Activated CD8-positive, alpha-beta T cell treated with anti-CD3 and anti-CD28 coated beads, Interleukin-2, amount 10 ng/mL, durations not matched to agents 7 days and 5 days (primary cell): ENCODE results near the gene FANCL. TPM values are rescaled to one million over a fixed set of nuclear protein-coding genes. Genes with fewer than 3 reads are reported as not detected.
"Not testable (repeated sequence)": the region's sequence is repeated elsewhere in the genome, so short reads cannot be mapped to it uniquely, and the experiment has no call there.

ENCODE experiments used
- ATAC-seq: fragments of 150-1000 bp; cut with Tn5 transposase; one replicate; pipeline ENCODE4 v1.10.0; 2021; ENCODE audit warnings: moderate library complexity
- CTCF ChIA-PET: fragments of 350-600 bp; sonication (Branson Sonifier 250); formaldehyde crosslinking; loops from one replicate; lab custom pipeline; 2021; ENCODE audit warnings: antibody characterized with exemption; lab: Charles Lee
- POLR2A ChIA-PET: fragments of 350-600 bp; sonication (Branson Sonifier 250); formaldehyde crosslinking; loops from one replicate; lab custom pipeline; 2021; ENCODE audit warnings: antibody characterized with exemption; lab: Charles Lee
- DNase-seq: peaks from one replicate; pipeline ENCODE4 v3.0.0-alpha.2; 2020
- H3K27ac Mint-ChIP-seq: one replicate; pipeline ENCODE4 v1.8.0; 2021; ENCODE audit warnings: mild to moderate bottlenecking, mixed read lengths
- H3K27me3 Mint-ChIP-seq: one replicate; pipeline ENCODE4 v1.8.0; 2021; ENCODE audit warnings: low read depth, mixed read lengths
- H3K36me3 Mint-ChIP-seq: one replicate; pipeline ENCODE4 v1.8.0; 2021; ENCODE audit warnings: low read depth, mixed read lengths
- H3K4me1 Mint-ChIP-seq: one replicate; pipeline ENCODE4 v1.8.0; 2021; ENCODE audit warnings: low read depth, mixed read lengths
- H3K4me3 Mint-ChIP-seq: one replicate; pipeline ENCODE4 v1.8.0; 2021; ENCODE audit warnings: mild to moderate bottlenecking, mixed read lengths
- H3K9me3 Mint-ChIP-seq: one replicate; pipeline ENCODE4 v1.8.0; 2022; ENCODE audit warnings: mixed read lengths; ENCODE audit not compliant: insufficient read depth
- total RNA-seq, 2 experiments: library from RNA; stranded (reverse); gene quantifications; one replicate each; pipeline ENCODE4 v1.2.3, GENCODE V29; 2021

The FANCL gene
- total RNA-seq, 2 experiments from 2014 or later, result 16.6 to 19.2 TPM

DNA sequence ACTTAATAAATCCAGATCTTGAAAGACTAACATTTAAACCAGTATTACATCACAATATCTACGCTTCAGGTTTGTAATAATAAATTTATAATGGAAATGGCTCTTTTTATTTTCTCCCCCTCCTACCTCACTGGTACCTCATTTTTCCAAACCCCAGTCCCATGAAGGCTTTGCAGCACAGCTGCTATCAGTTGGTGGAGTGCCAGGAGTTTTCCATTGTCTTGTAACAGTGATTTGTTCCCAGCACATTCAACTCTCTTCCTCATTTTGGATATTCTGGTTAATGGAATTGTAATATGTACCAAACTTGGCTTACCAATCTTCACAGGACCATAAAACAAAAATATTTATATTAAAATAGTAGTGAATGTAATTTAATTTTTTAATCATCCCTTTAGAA lies 103.3 kb downstream of the FANCL start:
- POLR2A ChIA-PET, result no interaction called here
- no peak overlapping the region for H3K4me3 Mint-ChIP-seq
- H3K36me3 Mint-ChIP-seq, result peaks cover 21% of the 10 kb centered on the region
- DNase-seq, result no peak
- ATAC-seq, result no peak
- H3K27me3 Mint-ChIP-seq, result no peaks in the 10 kb centered on the region
- no peaks in the 10 kb centered on the region for H3K9me3 Mint-ChIP-seq
- no peaks in the 10 kb centered on the region for H3K4me1 Mint-ChIP-seq
- CTCF ChIA-PET, result no interaction called here
- H3K27ac Mint-ChIP-seq, result no peak overlapping the region

DNA sequence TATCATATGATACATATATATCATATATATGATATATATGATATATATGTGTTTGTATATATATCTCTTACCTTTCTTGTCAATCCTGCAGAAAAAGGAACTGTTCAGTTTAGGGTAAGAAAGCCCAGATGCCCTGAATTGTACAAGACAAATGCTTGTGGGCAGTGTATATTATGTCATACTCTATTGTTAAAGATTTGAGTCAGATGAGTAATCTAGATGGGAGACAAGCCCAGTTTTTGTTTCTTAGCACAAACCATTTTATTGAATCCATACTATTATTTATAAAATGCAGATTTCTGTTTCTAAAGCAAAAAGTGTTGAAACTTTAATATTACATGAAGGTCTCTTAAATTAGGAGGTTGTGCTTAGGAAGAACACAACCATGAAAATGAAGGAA lies 103.9 kb downstream of the FANCL start:
- POLR2A ChIA-PET, result no interaction called here
- peaks cover 18% of the 10 kb centered on the region for H3K36me3 Mint-ChIP-seq
- ATAC-seq, result no peak
- DNase-seq, result no peak
- no peak overlapping the region for H3K27ac Mint-ChIP-seq
- H3K27me3 Mint-ChIP-seq, result no peaks in the 10 kb centered on the region
- CTCF ChIA-PET, result no interaction called here
- no peaks in the 10 kb centered on the region for H3K9me3 Mint-ChIP-seq
- no peaks in the 10 kb centered on the region for H3K4me1 Mint-ChIP-seq
- no peak overlapping the region for H3K4me3 Mint-ChIP-seq

DNA sequence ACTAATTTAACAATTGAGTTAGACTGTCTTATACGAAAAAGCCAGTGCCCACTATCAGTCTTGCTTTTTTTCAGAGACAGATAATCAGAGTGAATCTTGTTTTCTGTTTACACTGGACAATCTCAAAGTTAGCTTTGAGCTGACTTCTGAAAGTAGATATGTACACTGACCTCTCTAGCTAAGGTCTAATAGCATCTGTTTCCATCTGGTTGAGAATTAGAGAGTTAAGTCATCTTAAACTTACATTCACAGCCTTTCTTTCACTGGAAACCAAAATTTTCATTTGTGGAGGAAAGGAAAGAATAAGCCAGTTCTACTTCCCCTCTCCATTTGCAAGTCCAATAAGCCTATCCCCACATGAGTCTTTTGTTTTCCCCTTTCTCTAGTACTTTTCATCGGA lies 105.3 kb downstream of the FANCL start:
- POLR2A ChIA-PET, result no interaction called here
- ATAC-seq (no peak), DNase-seq (no peak)
- Mint-ChIP-seq H3K4me3 (no peak overlapping the region), H3K9me3 (no peaks in the 10 kb centered on the region), H3K27me3 (no peaks in the 10 kb centered on the region), H3K36me3 (peaks cover 21% of the 10 kb centered on the region), H3K4me1 (no peaks in the 10 kb centered on the region), H3K27ac (no peak overlapping the region)
- CTCF ChIA-PET, result no interaction called here

DNA sequence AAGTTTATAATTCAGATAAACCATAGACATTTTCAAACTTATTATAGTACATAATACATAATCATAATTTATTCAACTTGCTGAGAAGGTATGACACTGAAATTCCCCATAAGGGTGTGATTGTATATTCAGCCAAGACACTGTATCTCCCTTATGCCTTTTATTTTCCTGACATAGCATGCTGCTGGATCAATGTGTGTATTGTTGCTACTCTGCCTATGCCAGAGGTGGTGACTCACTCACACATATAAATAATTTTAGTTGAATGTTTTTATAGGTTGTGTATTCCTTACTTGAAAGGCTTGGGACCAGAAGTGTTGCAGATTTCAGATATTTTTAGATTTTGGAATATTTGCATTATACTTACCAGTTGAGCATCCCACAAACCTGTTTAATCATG lies 107.7 kb downstream of the FANCL start:
- Mint-ChIP-seq H3K4me1 (no peaks in the 10 kb centered on the region), H3K4me3 (no peak overlapping the region), H3K9me3 (no peaks in the 10 kb centered on the region), H3K27ac (no peak overlapping the region), H3K27me3 (no peaks in the 10 kb centered on the region), H3K36me3 (peaks cover 13% of the 10 kb centered on the region)
- no peak for DNase-seq
- CTCF ChIA-PET, result no interaction called here
- ATAC-seq, result no peak
- POLR2A ChIA-PET, result no interaction called here

DNA sequence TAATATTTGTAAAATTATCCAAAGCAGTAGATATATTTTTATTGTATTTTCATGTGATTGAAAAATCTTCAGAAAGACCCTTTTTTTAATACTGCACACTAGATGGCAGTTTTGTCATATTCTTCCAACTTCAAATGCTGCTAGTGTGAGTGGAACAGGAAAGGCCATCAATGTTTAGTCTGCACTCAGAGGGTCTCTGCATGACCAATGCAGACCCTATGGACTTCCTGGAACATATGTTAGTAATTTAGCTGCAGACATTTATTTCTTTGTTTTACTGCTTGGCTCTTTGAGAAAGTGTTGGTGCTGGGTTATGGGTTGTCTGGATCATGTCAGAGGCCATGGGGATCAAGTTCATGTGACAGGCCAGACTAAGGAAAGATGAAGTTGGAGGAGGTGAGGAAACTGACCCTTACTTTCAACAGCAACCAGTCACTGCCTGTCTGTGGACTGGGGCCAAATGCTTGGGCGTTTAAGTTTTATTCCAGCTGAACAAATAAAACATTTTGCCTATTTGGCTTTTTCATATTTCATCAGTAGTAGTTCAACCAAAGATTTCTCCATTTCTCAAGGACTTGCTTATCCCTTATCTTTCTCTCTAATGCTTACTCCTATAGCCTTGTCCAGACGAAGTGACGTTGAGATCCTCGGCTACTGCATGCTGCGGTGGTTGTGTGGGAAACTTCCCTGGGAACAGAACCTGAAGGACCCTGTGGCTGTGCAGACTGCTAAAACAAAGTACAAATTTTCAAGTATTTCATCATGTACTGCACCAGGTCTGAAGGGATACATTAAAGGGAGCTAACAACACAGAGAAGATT lies 109.7 kb downstream of the FANCL start:
- Mint-ChIP-seq H3K36me3 (peaks cover 10% of the 10 kb centered on the region), H3K4me1 (no peaks in the 10 kb centered on the region), H3K9me3 (no peaks in the 10 kb centered on the region), H3K4me3 (no peak overlapping the region), H3K27me3 (no peaks in the 10 kb centered on the region), H3K27ac (no peak overlapping the region)
- no peak for ATAC-seq
- ChIA-PET POLR2A (no interaction called here), CTCF (no interaction called here)
- no peak for DNase-seq

DNA sequence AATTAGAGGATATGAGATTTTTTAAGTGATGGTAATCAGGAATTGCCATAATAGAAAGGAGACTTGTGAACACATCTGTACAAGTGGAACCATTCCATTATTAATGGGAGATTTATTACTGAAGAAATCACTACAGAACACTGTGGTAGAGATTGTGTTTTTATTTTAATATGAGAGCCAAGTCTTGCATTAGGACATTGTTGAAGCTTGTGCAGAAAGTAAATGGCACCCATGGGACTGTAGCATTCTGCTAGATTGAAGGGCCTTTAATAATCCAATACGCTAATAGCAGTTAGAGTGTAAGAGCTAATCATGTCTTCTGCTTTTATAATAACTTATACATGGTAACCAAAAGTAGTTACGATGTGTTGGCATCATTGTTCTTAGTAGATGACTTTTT lies 110.9 kb downstream of the FANCL start:
- Mint-ChIP-seq H3K27me3 (no peaks in the 10 kb centered on the region), H3K4me3 (no peak overlapping the region), H3K36me3 (peaks cover 7% of the 10 kb centered on the region), H3K27ac (no peak overlapping the region), H3K9me3 (no peaks in the 10 kb centered on the region), H3K4me1 (no peaks in the 10 kb centered on the region)
- ATAC-seq, result no peak
- no peak for DNase-seq
- CTCF ChIA-PET, result no interaction called here
- POLR2A ChIA-PET, result no interaction called here

DNA sequence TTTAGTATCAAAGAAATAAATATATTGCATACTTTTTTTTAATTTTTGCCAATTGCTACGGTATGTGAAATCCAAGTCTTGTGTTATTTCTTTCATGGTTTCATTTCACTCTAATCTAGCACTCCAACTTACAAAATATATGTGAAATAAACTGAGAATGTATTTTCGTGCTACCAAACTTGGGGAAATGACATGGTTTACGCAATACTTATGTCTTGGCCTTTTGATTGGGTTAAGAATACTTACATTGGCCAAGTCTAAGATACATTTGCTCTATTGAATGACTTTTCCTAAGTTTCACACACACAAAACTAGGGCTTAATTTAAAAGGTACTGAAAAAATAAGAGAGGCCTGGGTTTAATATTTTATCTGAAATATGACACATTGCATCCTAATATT lies 114.0 kb downstream of the FANCL start:
- H3K36me3 Mint-ChIP-seq, result peaks cover 16% of the 10 kb centered on the region
- no peak overlapping the region for H3K4me3 Mint-ChIP-seq
- CTCF ChIA-PET, result no interaction called here
- no peaks in the 10 kb centered on the region for H3K9me3 Mint-ChIP-seq
- POLR2A ChIA-PET, result no interaction called here
- no peak overlapping the region for H3K27ac Mint-ChIP-seq
- no peaks in the 10 kb centered on the region for H3K4me1 Mint-ChIP-seq
- DNase-seq (no peak), ATAC-seq (no peak)
- H3K27me3 Mint-ChIP-seq, result no peaks in the 10 kb centered on the region

DNA sequence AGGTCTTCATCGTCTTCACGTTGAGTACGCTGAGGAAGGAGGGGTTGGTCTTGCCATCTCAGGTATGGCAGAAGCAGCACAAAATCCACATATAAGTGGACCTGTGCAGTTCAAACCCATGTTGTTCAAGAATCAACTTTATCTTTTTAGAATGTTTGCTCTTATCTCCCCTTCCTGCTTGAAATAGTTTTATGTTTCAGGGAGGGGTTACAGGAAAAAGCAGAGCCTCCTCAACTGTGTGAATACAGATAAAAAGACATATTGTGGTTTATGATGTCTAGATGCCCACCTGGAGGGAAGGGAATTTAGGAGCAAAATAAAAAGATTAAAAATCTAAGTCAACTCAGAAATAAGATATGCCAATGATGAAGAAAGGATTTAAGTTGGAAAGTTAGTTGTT lies 118.6 kb downstream of the FANCL start:
- CTCF ChIA-PET, result no interaction called here
- Mint-ChIP-seq H3K4me3 (no peak overlapping the region), H3K27ac (no peak overlapping the region)

DNA sequence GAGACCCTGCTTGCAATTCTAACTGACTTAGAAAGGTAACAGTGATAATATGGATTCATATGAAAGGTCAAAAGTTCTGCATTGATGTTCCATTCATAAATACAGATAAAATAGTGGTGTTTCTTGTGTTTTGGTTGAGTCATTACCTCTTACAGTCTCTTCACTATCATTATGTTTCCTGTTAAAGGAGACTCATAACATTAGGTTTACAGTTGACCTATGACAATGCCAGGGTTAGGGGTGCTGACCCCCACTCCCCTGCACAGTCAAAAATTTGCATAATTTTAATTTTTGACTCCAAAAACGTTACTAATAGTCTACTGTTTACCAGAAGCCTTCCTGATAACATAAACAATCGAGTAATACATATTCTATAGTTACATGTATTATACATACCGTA lies 119.1 kb downstream of the FANCL start:
- H3K27me3 Mint-ChIP-seq, result no peaks in the 10 kb centered on the region
- no peaks in the 10 kb centered on the region for H3K4me1 Mint-ChIP-seq
- H3K9me3 Mint-ChIP-seq, result no peaks in the 10 kb centered on the region
- no peak for ATAC-seq
- POLR2A ChIA-PET, result no interaction called here
- no peak overlapping the region for H3K4me3 Mint-ChIP-seq
- peaks cover 20% of the 10 kb centered on the region for H3K36me3 Mint-ChIP-seq
- CTCF ChIA-PET, result no interaction called here
- no peak for DNase-seq
- H3K27ac Mint-ChIP-seq, result no peak overlapping the region

More for the DNA sequence above, 118.6 kb downstream of the FANCL start:
- no peak for ATAC-seq
- Mint-ChIP-seq H3K9me3 (no peaks in the 10 kb centered on the region), H3K36me3 (peaks cover 20% of the 10 kb centered on the region), H3K27me3 (no peaks in the 10 kb centered on the region), H3K4me1 (no peaks in the 10 kb centered on the region)
- no peak for DNase-seq
- POLR2A ChIA-PET, result no interaction called here

DNA sequence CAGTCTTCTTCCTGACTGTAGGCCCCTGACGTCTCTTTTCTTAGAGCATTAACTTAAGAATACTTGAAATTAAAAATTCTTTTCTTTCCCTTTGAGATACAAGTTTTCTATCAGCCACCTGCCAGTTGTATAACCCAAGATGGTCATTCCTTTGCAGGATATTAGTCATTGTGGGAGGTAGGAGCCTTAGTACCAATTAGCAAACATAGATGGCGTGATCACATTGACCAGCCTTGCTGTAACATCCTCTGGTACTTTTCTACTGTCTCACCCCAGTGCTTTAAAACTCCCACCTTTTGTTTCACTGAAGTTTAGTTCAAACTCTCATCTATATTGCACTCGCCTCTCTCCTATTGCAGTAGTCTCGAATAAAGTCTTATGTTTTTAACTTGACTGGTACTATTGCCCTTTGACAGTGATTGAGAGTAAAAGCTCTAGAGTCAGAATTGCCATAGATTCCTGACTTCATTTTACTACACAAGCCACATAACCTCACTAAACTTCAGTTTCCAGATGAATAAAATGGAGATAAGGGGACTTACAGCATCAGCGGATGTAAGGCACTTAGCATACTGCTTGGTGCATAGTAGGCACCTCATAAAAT lies 120.4 kb downstream of the FANCL start:
- ChIA-PET POLR2A (no interaction called here), CTCF (interaction anchor here (0.6 kb wide), 1 partner anchor 69 kb away, joined by 3 read pairs; no protein-coding TSS in a partner anchor)

DNA sequence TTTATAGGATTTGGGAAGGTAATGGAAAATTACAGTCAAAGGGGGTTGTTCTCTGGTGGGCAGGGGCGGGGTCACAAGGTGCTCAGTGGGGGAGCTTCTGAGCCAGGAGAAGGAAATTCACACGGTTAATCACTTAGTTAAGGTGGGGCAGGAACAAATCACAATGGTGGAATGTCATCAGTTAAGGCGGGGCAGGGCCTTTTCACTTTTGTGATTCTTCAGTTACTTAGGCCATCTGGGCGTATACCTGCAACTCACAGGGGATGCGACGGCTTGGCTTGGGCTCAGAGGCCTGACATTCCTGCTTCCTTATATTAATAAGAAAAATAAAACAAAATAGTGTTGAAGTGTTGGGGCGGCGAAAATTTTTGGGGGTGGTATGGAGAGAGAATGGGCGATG lies 127.6 kb downstream of the FANCL start:
- H3K4me1 Mint-ChIP-seq, POLR2A ChIA-PET: not testable (repeated sequence)
- peaks cover 10% of the 10 kb centered on the region for H3K36me3 Mint-ChIP-seq

More for the DNA sequence above, 120.4 kb downstream of the FANCL start:
- Mint-ChIP-seq H3K27ac (no peak overlapping the region), H3K36me3 (peaks cover 20% of the 10 kb centered on the region), H3K4me1 (no peaks in the 10 kb centered on the region), H3K4me3 (no peak overlapping the region), H3K27me3 (no peaks in the 10 kb centered on the region), H3K9me3 (no peaks in the 10 kb centered on the region)
- ATAC-seq, result no peak
- no peak for DNase-seq

DNA sequence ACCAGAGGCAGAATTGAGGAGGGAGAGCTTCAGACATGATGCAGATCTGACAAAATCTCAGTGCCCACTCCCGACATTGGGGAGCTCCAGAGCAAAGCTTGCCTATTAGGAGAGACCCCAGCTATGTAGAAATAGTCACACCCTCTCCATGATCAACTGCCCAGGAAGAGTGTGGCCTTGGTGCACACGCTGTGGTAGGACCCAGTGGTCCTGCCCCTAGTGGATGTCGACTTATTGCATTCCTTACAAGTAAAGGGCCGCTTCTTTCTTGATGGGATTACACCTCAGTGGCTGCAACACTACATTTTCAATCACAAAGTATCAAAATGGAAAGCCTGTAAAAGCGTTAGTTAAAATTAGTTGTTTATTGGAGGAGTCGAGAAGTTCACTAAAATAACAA lies 130.4 kb downstream of the FANCL start:
- H3K4me3 Mint-ChIP-seq, result no peak overlapping the region
- POLR2A ChIA-PET, result no interaction called here
- no peaks in the 10 kb centered on the region for H3K9me3 Mint-ChIP-seq
- no peak for ATAC-seq
- H3K27me3 Mint-ChIP-seq, result no peaks in the 10 kb centered on the region
- H3K4me1 Mint-ChIP-seq, result no peaks in the 10 kb centered on the region
- DNase-seq, result no peak
- H3K36me3 Mint-ChIP-seq, result peaks cover 12% of the 10 kb centered on the region
- CTCF ChIA-PET, result no interaction called here
- H3K27ac Mint-ChIP-seq, result no peak overlapping the region

More for the DNA sequence above, 127.6 kb downstream of the FANCL start:
- DNase-seq, ATAC-seq, CTCF ChIA-PET, H3K4me3 Mint-ChIP-seq, H3K9me3 Mint-ChIP-seq, H3K27me3 Mint-ChIP-seq: not testable (repeated sequence)
- peak overlapping the region; percentile 28 for H3K27ac Mint-ChIP-seq
